CD4-positive, alpha-beta T cell treated with Interleukin-2 at 100 ng/mL for 4 hours (primary cell): ENCODE data around the gene VWC2L.

ENCODE experiments used
- DNase-seq: peaks from one replicate; pipeline ENCODE4 v3.0.0-alpha.2; 2020; ENCODE audit warnings: low spot score

VWC2L gene

GRCh38 chr2:214410918-214411554 is at the start of gene VWC2L:
VWC2L (plus strand) TSS chr2:214411054; CDS start chr2:214414194, 3,140 bp downstream.
- DNase-seq = peak; percentile 4

- no peak for DNase-seq
These were observed 49.7 kb upstream of the VWC2L start for GRCh38 chr2:214361116-214361515.

GRCh38 chr2:214365549-214365948 is 45.3 kb upstream of the VWC2L start:
- DNase-seq = no peak

DNA sequence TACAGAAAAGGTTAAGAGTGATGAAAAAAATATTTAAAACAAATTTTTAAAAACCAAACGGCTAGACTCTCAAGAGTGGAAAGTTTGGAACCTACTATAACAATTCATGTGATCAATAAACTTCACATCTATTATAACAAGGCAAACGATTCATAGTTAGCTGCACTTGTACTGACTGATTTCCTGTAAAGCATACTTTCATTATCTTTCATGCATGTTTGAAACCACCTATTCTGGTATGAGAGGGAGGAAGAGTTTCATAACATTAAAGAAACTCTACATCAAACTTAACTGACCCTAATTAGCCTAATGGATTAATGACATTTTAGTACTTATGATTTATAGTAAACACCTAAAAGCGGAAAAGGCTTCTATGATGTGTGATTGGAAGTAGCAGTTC is 43.7 kb upstream of the VWC2L start:
- DNase-seq = no peak

GRCh38 chr2:214376618-214377285 is 34.1 kb upstream of the VWC2L start:
- DNase-seq = no peak

DNA sequence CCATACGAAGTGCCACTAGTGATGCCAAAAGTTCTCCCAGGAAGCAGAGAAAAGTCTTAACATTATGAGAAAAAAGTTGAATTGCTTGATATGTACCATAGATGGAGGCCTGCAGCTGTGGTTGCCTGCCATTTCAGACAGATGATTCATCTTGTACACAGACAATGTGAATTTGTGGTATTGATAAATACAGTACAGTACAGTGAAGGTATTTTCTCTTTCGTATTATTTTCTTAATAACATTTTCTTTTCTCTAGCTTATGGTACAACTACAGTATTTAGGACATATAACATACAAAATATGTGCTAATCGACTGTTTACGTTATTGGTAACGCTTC is 33.6 kb upstream of the VWC2L start:
- no peak for DNase-seq

DNA sequence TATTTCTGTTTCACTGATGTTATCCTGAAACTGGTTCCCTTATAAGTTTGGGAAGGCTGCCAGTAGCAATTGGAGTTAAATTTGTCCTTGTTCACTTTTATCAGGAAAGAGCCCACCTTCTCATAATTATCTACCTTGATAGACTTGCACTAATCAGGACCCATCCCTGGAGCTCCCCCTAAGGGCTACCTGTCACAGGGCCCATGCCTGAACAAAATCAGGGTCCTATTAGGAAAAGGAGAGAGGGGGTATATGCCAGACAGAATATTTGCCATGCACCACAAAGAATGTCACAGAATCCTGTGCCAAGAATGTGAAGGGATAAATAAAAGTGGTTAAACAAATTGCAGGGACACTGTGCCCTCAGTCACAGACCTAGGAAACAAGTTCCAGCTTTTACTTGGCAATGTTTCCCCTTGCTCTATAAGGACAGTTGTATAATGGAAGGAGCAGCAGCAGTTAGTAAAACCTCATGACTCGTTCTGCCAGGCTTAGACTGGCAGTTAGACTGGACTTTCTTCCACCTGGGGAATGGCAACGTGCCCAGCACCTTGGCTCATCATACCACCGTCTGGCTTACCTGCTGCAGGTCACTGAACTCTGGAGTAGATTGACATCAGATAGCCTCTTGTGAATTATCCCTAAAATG is 32.3 kb upstream of the VWC2L start:
- DNase-seq = no peak

- DNase-seq = no peak
These were observed 31.6 kb upstream of the VWC2L start for GRCh38 chr2:214379227-214379626.

GRCh38 chr2:214380681-214381080 is 30.2 kb upstream of the VWC2L start:
- no peak for DNase-seq

DNA sequence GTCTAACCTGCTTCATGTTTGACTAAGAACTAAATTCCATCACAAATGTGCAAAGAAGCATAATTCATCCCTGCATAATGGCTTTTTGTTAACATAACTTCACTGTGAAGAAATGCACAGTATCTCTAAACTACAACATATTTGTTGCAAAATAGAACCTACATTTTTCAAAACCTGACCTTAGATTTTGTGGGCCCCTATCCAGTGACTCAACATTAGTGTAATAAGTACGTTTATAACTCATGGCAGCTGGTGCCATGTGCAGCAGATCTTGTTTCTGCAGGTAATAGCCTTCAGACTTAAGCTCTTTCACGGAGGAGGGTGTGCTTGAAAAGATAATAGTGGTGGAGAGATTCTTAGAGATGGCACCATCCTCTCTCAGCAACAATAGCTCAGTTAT is 28.6 kb upstream of the VWC2L start:
- DNase-seq = no peak

DNA sequence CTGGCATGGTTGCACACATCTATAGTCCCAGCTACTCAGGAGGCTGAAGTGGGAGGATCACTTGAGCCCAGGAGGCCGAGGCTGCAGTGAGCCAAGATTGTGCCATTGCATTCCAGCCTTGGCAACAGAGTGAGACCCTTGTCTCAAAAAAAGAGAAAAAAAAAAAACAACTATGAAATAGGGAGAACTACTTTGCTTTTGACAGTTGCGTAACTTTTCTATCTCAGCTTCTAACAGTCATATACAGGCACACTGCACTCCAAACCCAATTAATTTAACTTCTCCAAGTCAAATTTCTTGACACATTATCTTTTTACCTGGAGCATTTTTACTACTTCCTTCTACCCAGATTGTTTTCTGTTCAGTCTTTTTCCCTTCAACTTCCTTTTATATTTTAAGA is 24.1 kb upstream of the VWC2L start:
- no peak for DNase-seq

- DNase-seq = no peak
These were observed 21.5 kb upstream of the VWC2L start for GRCh38 chr2:214389334-214389733.

- no peak for DNase-seq
These were observed 17.1 kb upstream of the VWC2L start for GRCh38 chr2:214393796-214394195.

DNA sequence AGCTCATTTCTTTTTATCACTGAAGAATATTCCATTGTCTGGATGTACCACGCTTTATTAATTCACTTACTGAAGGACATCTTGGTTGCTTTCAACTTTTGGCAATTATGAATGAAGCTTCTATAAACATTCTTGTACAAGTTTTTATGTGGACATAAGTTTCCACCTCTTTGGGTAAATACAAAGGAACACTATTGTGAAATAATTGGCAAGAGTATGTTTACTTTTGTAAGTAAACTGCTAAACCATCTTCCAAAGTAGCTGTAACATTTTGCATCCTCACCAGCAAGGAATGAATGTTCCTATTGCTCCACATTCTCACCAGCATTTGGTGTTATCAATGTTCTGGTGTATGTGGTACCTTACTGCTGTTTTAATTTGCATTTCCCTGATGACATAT is 15.8 kb upstream of the VWC2L start:
- no peak for DNase-seq

GRCh38 chr2:214401580-214401979 is 9.3 kb upstream of the VWC2L start:
- DNase-seq = no peak

- no peak for DNase-seq
These were observed 602 bp upstream of the VWC2L start for GRCh38 chr2:214410128-214410775.

DNA sequence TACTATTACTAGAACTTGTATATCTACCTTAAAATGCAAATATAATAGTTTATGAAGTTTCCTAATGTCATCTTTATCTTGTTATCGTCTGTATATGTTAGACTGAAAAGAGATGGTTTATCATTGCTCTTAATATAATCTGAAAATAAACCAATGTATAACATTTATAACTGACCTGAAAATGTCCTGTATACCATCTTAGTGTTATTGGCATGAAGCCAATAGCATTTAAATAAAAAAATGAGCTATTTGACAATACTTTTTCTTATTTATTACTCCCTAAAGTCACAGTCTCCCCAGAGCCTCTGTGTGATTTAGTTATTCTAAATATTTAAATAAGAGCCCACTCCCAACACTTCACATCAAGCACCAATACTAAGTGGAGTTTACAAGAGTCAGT is 1.8 kb downstream of the VWC2L start:
- no peak for DNase-seq

DNA sequence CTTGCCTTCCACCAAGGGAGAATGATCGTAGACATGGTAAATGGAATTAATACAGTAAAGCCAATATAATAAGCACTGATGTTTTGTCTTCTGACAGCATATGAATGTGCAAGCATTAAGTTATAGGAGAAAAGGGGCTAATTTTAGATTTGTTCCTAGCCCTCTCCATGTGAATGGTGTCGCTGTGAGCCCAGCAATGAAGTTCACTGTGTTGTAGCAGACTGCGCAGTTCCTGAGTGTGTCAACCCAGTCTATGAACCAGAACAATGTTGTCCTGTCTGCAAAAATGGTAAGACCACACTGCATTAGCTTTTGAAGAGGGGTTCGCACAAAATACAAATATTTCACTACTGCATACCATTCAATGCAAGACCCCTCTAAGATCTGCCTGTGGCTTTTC is 25.6 kb downstream of the VWC2L start:
- no peak for DNase-seq

GRCh38 chr2:214450118-214450894 is 39.5 kb downstream of the VWC2L start:
- DNase-seq = no peak

DNA sequence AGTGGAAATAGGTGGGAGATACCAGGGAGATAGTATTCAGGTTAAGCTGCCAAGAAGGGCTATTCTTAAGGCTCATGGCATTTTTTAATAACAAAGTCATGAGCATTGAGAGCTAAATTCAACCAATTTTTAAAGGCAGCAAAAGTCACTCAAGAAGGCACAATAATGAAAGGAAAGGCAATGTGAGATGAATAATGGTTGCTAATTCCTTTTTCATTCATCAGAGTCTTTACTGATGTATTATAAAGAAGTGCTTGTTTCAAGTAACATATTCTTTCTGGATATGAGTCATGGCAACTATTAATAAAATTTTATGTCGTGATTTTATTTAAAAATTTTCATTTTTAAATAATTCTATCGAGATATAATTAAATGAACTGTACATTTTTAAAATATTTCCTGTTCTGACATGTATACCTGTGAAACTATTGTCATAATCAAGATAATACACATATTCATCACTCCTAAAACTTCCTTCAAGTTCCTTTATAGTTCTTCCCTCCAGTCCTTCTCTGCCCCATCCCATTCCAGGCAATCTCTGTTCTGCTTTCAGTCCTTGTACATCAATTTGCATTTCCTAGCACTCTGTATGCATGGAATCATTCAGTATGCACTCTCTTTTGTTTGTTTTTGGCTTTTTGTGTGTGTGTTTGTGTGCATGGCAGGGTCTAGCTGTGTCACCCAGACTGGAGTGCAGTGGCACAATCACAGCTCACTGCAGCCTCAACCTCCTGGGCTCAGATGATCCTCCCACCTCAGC is 40.8 kb downstream of the VWC2L start:
- no peak for DNase-seq

GRCh38 chr2:214465363-214466146 is 54.7 kb downstream of the VWC2L start:
- no peak for DNase-seq
